ENCODE measurements around the gene GARIN1A. TPM values are rescaled to one million over a fixed set of nuclear protein-coding genes. Genes with fewer than 3 reads are reported as not detected.

The GARIN1A gene
- total and polyA plus RNA-seq, 2 donors = 0.44 to 0.79 TPM

- 57% methylated on average over 7 of the region's 7 CpGs for WGBS
- no peak overlapping the region for H3K27ac ChIP-seq (ENCODE audit: low read depth)
- H3K4me3 ChIP-seq (ENCODE audit: low read depth, low read length) = no peak overlapping the region
- no peaks in the 10 kb centered on the region for H3K36me3 ChIP-seq (ENCODE audit: insufficient read depth)
- DNase-seq (ENCODE audit: extremely low spot score) = no peak
- H3K4me1 ChIP-seq (ENCODE audit: insufficient read depth) = no peaks in the 10 kb centered on the region
Observed at GRCh38 chr7:128692623-128693270, 20.7 kb downstream of the GARIN1A start.

GRCh38 chr7:128693373-128694015 is 21.4 kb downstream of the GARIN1A start:
- no peaks in the 10 kb centered on the region for H3K36me3 ChIP-seq (ENCODE audit: insufficient read depth)
- no peak overlapping the region for H3K27ac ChIP-seq (ENCODE audit: low read depth)
- no peak for DNase-seq (ENCODE audit: extremely low spot score)
- 92% methylated on average over 19 of the region's 19 CpGs for WGBS
- H3K4me1 ChIP-seq (ENCODE audit: insufficient read depth) = no peaks in the 10 kb centered on the region
- no peak overlapping the region for H3K4me3 ChIP-seq (ENCODE audit: low read depth, low read length)

- H3K27ac ChIP-seq (ENCODE audit: low read depth) = no peak overlapping the region
- no peak for DNase-seq (ENCODE audit: extremely low spot score)
- no peaks in the 10 kb centered on the region for H3K4me1 ChIP-seq (ENCODE audit: insufficient read depth)
- 59% methylated on average over 2 of the region's 2 CpGs for WGBS
- H3K4me3 ChIP-seq (ENCODE audit: low read depth, low read length) = no peak overlapping the region
- H3K36me3 ChIP-seq (ENCODE audit: insufficient read depth) = no peaks in the 10 kb centered on the region
Observed at GRCh38 chr7:128694738-128695137, 22.6 kb downstream of the GARIN1A start.

DNA sequence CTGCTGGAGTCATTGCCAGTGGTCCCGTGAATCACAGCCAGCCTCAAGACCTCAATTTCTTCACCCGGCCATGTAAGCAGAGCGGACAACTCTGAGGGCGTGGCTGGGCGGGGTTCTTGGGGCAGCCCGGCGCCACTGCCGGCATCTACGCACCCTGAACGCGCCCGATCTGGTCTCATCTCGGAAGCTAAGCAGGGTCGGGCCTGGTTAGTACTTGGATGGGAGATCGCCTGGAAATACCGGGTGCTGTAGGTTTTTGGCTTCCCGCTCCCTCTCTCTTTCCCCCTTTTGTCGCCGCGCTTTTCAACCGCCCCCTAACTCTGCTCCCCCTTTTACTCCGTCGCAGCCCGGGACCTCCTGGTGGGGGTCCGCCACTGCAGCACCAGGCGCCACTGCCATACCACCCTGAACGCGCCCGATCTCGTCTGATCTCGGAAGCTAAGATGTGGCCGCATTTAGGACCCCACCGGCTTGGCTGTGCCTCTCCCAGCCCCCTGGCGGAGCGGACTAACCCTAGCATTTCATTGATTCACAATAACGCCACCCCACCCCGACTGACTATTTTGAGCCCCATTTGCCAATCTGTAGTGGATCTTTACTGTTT is 25.3 kb downstream of the GARIN1A start:
- no peaks in the 10 kb centered on the region for H3K4me1 ChIP-seq (ENCODE audit: insufficient read depth)
- 3% methylated on average over 37 of the region's 37 CpGs for WGBS
- H3K36me3 ChIP-seq (ENCODE audit: insufficient read depth) = no peaks in the 10 kb centered on the region
- peak overlapping the region; percentile 14 for H3K4me3 ChIP-seq (ENCODE audit: low read depth, low read length)
- H3K27ac ChIP-seq (ENCODE audit: low read depth) = no peak overlapping the region
- no peak for DNase-seq (ENCODE audit: extremely low spot score)

DNA sequence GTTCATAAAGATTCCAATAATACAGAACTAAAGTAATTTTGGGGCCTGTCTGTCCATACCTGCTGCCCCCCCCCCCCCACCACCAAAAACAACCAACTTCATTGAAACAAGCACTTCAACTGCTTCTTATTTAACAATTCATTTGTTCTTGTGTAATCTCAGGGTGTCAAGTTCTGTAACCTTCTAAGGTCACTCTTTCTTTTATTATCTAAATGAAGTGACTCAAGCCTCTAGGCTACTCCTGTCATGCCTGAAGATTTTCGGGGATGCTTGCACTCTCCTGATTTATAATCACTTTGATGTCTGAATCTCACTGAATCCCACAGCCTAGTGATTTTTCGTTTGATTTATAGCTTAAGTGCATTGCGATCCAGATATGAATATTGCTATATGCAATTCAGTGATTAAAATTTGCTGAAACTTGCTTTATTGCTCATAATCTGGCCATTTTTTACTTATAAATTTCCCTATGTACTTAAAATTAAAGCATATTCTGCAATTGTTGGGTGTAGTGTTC is 27.2 kb downstream of the GARIN1A start:
- Histone ChIP-seq H3K27ac (ENCODE audit: low read depth) (no peak overlapping the region), H3K36me3 (ENCODE audit: insufficient read depth) (no peaks in the 10 kb centered on the region), H3K4me3 (ENCODE audit: low read depth, low read length) (no peak overlapping the region), H3K4me1 (ENCODE audit: insufficient read depth) (no peaks in the 10 kb centered on the region)
- 71% methylated on average over 3 of the region's 3 CpGs for WGBS
- DNase-seq (ENCODE audit: extremely low spot score) = no peak

- Histone ChIP-seq H3K4me3 (ENCODE audit: low read depth, low read length) (no peak overlapping the region), H3K36me3 (ENCODE audit: insufficient read depth) (no peaks in the 10 kb centered on the region), H3K4me1 (ENCODE audit: insufficient read depth) (no peaks in the 10 kb centered on the region), H3K27ac (ENCODE audit: low read depth) (no peak overlapping the region)
- 74% methylated on average over 1 of the region's 1 CpG for WGBS
- DNase-seq (ENCODE audit: extremely low spot score) = no peak
Observed at GRCh38 chr7:128699895-128700294, 27.8 kb downstream of the GARIN1A start.

DNA sequence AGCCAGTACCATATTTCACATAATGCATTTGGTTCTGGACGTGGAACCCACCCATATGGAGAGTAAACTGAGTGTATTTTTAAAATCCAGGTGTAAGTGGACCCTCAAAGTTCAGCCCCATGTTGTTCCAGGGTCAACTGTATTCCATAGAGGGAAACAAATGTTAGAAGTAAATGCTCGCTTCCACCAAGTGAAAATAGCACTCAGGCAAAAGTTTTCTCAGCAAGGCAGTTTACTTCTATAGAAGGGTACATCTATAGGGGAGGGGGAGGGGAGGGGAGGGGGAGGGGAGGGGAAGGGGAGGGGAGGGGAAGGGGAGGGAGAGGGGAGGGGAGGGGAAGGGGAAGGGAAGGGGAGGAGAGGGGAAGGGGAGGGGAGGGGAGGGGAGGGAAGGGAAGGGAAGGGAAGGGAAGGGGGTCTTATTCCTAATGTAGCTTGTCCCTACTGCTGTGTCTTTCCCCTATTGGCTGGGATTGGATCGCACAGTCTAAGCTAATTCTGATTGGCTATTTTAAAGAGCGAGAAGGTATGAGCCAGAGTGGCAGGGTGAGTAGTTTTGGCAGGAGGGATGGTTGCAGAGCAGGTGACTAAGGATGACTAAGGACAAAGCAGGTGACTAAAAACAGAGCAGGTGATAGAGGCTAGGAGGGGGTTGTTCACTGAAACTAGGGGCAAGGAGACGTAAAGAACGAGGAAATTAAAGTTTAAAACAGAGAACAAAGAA is 29.1 kb downstream of the GARIN1A start:
- 83% methylated on average over 6 of the region's 6 CpGs for WGBS
- Histone ChIP-seq H3K36me3 (ENCODE audit: insufficient read depth) (no peaks in the 10 kb centered on the region), H3K4me3 (ENCODE audit: low read depth, low read length) (no peak overlapping the region), H3K27ac (ENCODE audit: low read depth) (no peak overlapping the region), H3K4me1 (ENCODE audit: insufficient read depth) (no peaks in the 10 kb centered on the region)
- no peak for DNase-seq (ENCODE audit: extremely low spot score)

GRCh38 chr7:128703609-128704241 is 31.6 kb downstream of the GARIN1A start:
- no peaks in the 10 kb centered on the region for H3K36me3 ChIP-seq (ENCODE audit: insufficient read depth)
- no peak for DNase-seq (ENCODE audit: extremely low spot score)
- H3K27ac ChIP-seq (ENCODE audit: low read depth) = no peak overlapping the region
- 58% methylated on average over 7 of the region's 7 CpGs for WGBS
- H3K4me1 ChIP-seq (ENCODE audit: insufficient read depth) = no peaks in the 10 kb centered on the region
- no peak overlapping the region for H3K4me3 ChIP-seq (ENCODE audit: low read depth, low read length)

DNA sequence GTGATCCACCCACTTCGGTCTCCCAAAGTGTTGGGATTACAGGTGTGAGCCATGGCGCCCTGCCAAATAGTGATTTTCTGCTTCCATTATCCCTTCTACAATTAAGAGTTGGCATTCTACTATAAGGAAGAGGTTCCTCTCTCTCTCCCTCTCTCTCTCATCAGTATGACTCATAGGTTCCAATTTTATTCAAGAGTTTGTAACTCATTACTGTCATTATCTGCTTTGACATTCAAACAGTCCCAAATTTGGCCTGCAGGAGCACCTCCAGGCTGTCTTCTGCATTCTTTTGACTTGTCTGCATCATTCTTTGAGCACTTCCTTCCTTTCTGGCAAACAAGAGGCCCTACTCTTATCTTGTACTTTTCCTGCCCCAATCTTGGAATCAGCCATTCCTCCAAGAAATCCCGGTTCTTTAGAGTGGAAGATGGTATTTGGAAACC is 33.8 kb downstream of the GARIN1A start:
- 78% methylated on average over 3 of the region's 3 CpGs for WGBS
- no peak for DNase-seq (ENCODE audit: extremely low spot score)
- no peak overlapping the region for H3K27ac ChIP-seq (ENCODE audit: low read depth)
- no peak overlapping the region for H3K4me3 ChIP-seq (ENCODE audit: low read depth, low read length)
- no peaks in the 10 kb centered on the region for H3K36me3 ChIP-seq (ENCODE audit: insufficient read depth)
- no peaks in the 10 kb centered on the region for H3K4me1 ChIP-seq (ENCODE audit: insufficient read depth)

GRCh38 chr7:128707752-128708151 is 35.7 kb downstream of the GARIN1A start:
- Histone ChIP-seq H3K27ac (ENCODE audit: low read depth) (no peak overlapping the region), H3K4me1 (ENCODE audit: insufficient read depth) (no peaks in the 10 kb centered on the region), H3K36me3 (ENCODE audit: insufficient read depth) (no peaks in the 10 kb centered on the region), H3K4me3 (ENCODE audit: low read depth, low read length) (no peak overlapping the region)
- no peak for DNase-seq (ENCODE audit: extremely low spot score)
- 98% methylated on average over 1 of the region's 1 CpG for WGBS

- Histone ChIP-seq H3K36me3 (ENCODE audit: insufficient read depth) (no peaks in the 10 kb centered on the region), H3K27ac (ENCODE audit: low read depth) (no peak overlapping the region), H3K4me3 (ENCODE audit: low read depth, low read length) (no peak overlapping the region), H3K4me1 (ENCODE audit: insufficient read depth) (no peaks in the 10 kb centered on the region)
- WGBS = 92% methylated on average over 3 of the region's 3 CpGs
- DNase-seq (ENCODE audit: extremely low spot score) = no peak
Observed at GRCh38 chr7:128708235-128708634, 36.1 kb downstream of the GARIN1A start.

DNA sequence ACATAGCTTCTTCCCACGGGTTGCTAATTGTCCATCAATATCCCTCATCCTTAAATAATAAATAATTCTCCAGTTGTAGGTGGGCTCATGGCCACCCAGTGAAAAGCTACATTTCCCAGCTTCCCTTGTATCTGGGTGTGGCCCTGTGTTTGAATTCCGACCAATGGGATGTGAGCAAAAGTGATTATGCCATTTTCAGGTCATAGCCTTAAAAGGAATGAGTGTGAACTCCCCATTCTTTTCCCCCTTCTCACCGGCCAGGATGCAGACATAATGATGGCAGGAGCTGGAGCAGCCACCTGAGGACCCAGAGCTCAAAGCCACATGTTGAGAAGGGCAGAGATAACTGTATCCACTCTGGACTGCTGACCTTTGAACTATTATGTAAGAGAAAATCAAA is 36.7 kb downstream of the GARIN1A start:
- H3K27ac ChIP-seq (ENCODE audit: low read depth) = no peak overlapping the region
- H3K4me1 ChIP-seq (ENCODE audit: insufficient read depth) = no peaks in the 10 kb centered on the region
- 83% methylated on average over 3 of the region's 3 CpGs for WGBS
- H3K4me3 ChIP-seq (ENCODE audit: low read depth, low read length) = no peak overlapping the region
- DNase-seq (ENCODE audit: extremely low spot score) = no peak
- no peaks in the 10 kb centered on the region for H3K36me3 ChIP-seq (ENCODE audit: insufficient read depth)

DNA sequence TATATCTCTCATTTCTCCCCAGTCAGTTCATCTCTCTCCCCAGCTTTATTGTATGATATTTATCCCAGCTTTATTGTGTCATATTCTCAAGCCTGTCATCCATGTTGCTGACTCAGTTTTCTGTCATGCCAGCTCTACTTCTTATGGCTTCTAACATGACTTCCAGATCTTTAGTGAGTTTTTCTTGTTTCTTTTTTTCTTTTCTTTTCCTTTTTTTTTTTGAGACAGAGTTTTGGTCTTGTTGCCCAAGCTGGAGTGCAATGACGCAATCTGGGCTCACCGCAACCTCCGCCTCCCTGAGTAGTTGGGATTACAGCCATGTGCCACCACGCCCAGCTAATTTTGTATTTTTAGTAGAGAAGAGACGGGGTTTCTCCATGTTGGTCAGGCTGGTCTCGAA is 38.4 kb downstream of the GARIN1A start:
- Histone ChIP-seq H3K27ac (ENCODE audit: low read depth) (no peak overlapping the region), H3K4me1 (ENCODE audit: insufficient read depth) (no peaks in the 10 kb centered on the region), H3K36me3 (ENCODE audit: insufficient read depth) (no peaks in the 10 kb centered on the region), H3K4me3 (ENCODE audit: low read depth, low read length) (no peak overlapping the region)
- 83% methylated on average over 6 of the region's 6 CpGs for WGBS
- no peak for DNase-seq (ENCODE audit: extremely low spot score)

Measured in urinary bladder (tissue), 4 donors.